ENCODE measurements around the gene KRT12. TPM values are rescaled to one million over a fixed set of nuclear protein-coding genes. Genes with fewer than 3 reads are reported as not detected.

KRT12 gene
- total RNA-seq, 8 experiments from 2014 or later: 0.21 to 2.7 (median 1.1) TPM; not detected in 2

DNA sequence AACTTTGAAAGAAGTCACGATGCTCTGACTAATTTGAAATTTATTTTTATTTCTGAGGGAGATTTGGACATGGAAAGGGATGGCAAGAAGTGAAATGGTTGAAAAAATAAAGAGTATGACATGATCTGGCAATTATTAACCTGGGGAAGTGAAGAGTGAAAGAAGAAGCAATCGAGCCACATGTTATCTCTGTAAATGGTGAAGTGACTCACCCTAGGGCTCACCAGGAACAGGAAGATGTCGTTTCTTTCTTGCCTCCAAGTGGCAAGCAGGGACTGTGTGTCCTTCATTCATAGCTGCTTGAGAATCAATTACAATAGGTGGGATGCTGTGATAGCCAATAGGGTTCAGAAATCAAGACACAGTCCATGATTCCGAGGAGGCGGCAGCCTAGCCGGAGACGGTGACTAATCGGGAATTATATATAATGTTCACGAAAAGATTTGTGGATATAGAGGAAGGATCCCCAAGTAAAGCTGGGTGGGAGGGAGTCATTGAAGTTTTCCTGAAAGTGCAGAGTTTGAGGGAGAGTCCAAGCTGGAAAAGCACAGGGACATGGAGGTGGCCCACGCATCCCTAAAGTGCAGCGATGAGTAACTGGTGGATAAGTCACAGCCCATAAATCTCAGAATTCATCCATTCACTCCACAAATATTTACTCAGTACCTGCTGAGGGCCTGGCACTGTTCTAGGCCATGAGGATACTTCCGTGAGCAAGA is 36.3 kb upstream of the KRT12 start:
- in situ Hi-C loops (cut with MboI; ENCODE audit: low pct_unique_long_range_greater_than_20kb in 2 of 9, low sequenced_read_pairs in 9 of 9, unreplicated experiment in 9 of 9): loop anchor here (10.0 to 25.0 kb wide), 6 partner anchors 409 to 759 kb away; partner anchors contain the start of genes KRT35 (in 2 of the 9), KRT36 (in 2 of the 9), KRT9 (in 1 of the 9) and KRTAP16-1 (in 1 of the 9)
- peak in 5 of 8 experiments; percentile 40 to 63 (median 58) for ATAC-seq (replicated peaks in 6 of 8)
- 0 to 83% (median 57%) methylated on average over 2 to 11 of the region's 12 CpGs for WGBS, 10 experiments

DNA sequence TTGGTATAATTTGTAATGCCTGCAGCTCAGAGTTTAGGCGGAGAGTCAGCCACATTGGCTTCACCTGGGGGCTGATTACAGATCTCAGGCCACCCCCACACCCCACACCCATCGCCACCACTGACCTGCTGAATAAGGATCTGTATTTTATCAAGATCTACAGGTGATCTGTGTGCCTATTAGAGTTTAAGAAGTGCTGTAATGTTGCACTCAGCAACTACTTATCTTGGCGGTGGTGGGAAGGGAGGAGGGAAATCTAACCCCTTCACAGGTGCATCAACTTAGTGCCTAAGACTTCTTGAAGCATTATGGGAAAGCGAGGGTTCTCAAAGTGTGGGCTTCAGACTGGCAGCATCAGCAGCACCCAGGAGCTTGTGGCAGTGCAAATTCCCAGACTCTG is 35.5 kb upstream of the KRT12 start:
- Histone ChIP-seq H3K4me3 (no peak overlapping the region), H3K27ac (no peak overlapping the region), H3K4me1 (replicated peaks in 1 of 2) (peaks cover 0 to 2% of the 10 kb centered on the region in 2 donors)
- WGBS, 10 experiments: 40 to 100% (median 89%) methylated on average over 1 to 3 of the region's 4 CpGs; no CpG with 5 or more reads in 4 of the 10 experiments
- no peak for ATAC-seq (replicated peaks in 6 of 8)
- in situ Hi-C loops (cut with MboI; ENCODE audit: low pct_unique_long_range_greater_than_20kb in 2 of 9, low sequenced_read_pairs in 9 of 9, unreplicated experiment in 9 of 9): loop anchor here (10.0 to 25.0 kb wide), 6 partner anchors 410 to 760 kb away; partner anchors contain the start of genes KRT35 (in 2 of the 9), KRT36 (in 2 of the 9), KRT9 (in 1 of the 9) and KRTAP16-1 (in 1 of the 9)

More for the DNA sequence above, 36.3 kb upstream of the KRT12 start:
- Histone ChIP-seq H3K4me1 (replicated peaks in 1 of 2) (peaks cover 0 to 6% of the 10 kb centered on the region in 2 donors), H3K4me3 (no peak overlapping the region), H3K27ac (no peak overlapping the region)

DNA sequence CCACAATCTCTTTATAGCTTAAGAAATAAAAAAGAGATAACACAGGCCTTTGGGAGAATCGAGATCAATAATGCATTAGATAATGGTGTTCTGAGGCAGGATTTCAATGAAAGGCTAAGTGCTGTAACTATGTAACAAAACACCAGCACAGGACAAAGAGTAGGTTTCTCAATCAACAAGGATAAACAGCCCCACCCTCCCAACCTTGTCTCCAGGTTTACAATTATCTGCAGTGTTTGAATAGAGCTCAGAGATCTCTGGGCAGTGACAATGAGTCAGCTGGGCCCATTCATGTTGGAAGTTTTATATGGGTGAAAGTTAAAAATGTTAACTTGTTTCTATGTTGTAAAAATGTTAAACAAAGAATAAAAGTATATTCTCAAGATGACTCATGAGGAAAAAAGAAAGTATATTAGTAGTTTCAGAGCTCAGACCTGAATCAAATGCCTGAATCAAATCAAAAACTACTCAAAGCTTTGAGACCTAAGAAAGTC is 35.0 kb upstream of the KRT12 start:
- peak in 4 of 8 experiments; percentile 28 to 98 (median 82) for ATAC-seq (replicated peaks in 6 of 8)
- no peak overlapping the region for H3K27ac ChIP-seq
- WGBS, 10 experiments: 86 to 100% (median 100%) methylated on average over 1 of the region's 1 CpG; no CpG with 5 or more reads in 4 of the 10 experiments

DNA sequence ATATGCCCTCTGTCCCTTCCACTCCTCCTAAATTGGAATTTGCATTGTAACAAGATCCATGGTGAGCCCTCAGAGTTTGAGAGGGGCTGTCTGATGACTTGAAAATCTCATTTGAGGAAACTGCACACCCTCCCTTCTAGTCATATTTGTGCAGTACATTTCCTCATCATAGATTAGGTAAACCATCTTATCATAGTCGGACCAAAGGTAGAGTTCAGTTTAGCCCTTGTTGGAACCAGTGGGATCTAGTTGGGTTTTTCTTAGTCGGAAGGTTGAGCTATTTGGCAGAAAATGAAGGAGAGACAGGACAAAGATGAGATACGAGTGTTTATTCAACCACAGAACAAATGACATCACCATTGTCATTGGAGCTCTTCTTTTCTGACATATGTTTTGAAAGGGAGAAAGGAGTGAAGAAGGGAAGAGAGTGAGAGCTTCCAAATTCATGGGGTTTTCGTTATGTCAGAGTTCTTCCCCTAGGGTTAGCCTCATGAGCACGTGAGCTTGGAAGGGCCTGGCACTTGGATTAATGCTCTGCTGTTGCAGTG is 33.9 kb upstream of the KRT12 start:
- WGBS, 10 experiments: 15 to 86% (median 53%) methylated on average over 1 to 5 of the region's 5 CpGs; no CpG with 5 or more reads in 1 of the 10 experiments
- in situ Hi-C loops (cut with MboI; ENCODE audit: low pct_unique_long_range_greater_than_20kb in 2 of 9, low sequenced_read_pairs in 9 of 9, unreplicated experiment in 9 of 9): loop anchor here (10.0 to 25.0 kb wide), 6 partner anchors 411 to 761 kb away; partner anchors contain the start of genes KRT35 (in 2 of the 9), KRT36 (in 2 of the 9), KRT9 (in 1 of the 9) and KRTAP16-1 (in 1 of the 9)
- Histone ChIP-seq H3K27ac (no peak overlapping the region), H3K4me1 (replicated peaks in 1 of 2) (peaks cover 0 to 12% of the 10 kb centered on the region in 2 donors), H3K4me3 (no peak overlapping the region)
- ATAC-seq (replicated peaks in 6 of 8): no peak

More for the DNA sequence above, 35.0 kb upstream of the KRT12 start:
- in situ Hi-C loops (cut with MboI; ENCODE audit: low pct_unique_long_range_greater_than_20kb in 2 of 9, low sequenced_read_pairs in 9 of 9, unreplicated experiment in 9 of 9): loop anchor here (10.0 to 25.0 kb wide), 6 partner anchors 410 to 760 kb away; partner anchors contain the start of genes KRT35 (in 2 of the 9), KRT36 (in 2 of the 9), KRT9 (in 1 of the 9) and KRTAP16-1 (in 1 of the 9)
- no peak overlapping the region for H3K4me3 ChIP-seq
- H3K4me1 ChIP-seq (replicated peaks in 1 of 2): peaks cover 0 to 5% of the 10 kb centered on the region in 2 donors

DNA sequence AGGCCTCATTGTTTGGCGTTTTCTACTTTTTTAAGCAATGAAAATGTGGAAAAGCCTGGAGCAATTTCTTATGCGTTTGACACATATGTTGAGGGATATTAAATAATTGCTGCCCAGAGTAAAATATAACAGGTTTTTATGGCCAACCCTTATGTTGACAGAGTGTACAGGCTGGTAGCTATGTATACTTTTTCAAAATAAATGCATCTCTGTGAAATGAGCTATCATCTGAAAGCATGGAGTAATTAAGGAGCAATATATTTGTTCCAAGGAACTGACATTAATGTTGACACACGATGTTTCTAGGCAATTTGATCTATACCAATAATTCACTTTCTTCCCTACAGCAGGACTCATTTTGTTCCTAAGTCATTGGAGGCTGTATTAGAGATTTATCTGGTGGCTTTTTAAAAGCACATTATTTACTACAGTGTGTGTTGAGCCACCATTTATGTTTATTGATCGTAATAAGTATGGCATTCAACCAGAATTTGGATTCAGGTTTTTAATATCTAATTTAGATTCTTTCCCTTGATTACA is 30.0 kb upstream of the KRT12 start:
- peaks cover 0 to 12% of the 10 kb centered on the region in 2 donors for H3K4me1 ChIP-seq (replicated peaks in 1 of 2)
- peak in 5 of 8 experiments; percentile 82 to 92 (median 90) for ATAC-seq (replicated peaks in 6 of 8)
- WGBS, 10 experiments: 63 to 86% (median 73%) methylated on average over 1 to 4 of the region's 4 CpGs

DNA sequence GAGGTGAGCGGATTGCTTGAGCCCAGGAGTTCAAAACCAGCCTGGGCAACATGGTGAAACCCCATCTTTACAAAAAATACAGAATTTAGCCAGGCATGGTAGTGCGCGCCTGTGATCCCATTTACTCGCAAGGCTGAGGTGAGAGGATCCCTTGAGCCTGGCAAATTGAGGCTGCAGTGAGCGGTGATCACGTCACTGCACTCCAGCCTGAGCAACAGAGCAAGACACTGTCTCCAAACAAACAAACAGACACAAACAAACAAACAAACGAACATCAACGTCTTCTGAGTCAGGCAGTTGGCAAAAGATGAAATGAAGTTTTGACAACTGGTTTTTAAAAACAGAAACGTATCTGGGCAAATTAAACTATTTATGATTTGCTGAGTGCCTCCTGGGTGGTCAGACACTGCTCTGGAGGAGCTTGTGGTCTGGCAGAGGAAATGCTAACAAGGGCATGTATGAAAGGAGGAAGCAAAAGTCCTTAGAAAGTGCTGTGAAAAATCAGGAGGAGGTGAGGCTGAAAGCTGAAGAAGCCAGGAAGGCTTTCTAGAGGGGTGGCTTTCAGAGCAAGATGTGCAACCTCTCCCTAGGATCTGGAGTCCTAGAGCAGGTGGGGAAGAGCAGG is 28.2 kb upstream of the KRT12 start:
- in situ Hi-C loops (cut with MboI; ENCODE audit: low pct_unique_long_range_greater_than_20kb in 2 of 9, low sequenced_read_pairs in 9 of 9, unreplicated experiment in 9 of 9): no loop called here

More for the DNA sequence above, 30.0 kb upstream of the KRT12 start:
- in situ Hi-C loops (cut with MboI; ENCODE audit: low pct_unique_long_range_greater_than_20kb in 2 of 9, low sequenced_read_pairs in 9 of 9, unreplicated experiment in 9 of 9): no loop called here
- Histone ChIP-seq H3K27ac (no peak overlapping the region), H3K4me3 (no peak overlapping the region)

GRCh38 chr17:40888196-40888720 is 21.2 kb upstream of the KRT12 start:
- in situ Hi-C loops (cut with MboI; ENCODE audit: low pct_unique_long_range_greater_than_20kb in 2 of 9, low sequenced_read_pairs in 9 of 9, unreplicated experiment in 9 of 9): no loop called here
- H3K4me1 ChIP-seq (replicated peaks in 1 of 2): peaks cover 0 to 8% of the 10 kb centered on the region in 2 donors

More for the DNA sequence above, 28.2 kb upstream of the KRT12 start:
- WGBS, 10 experiments: 0 to 83% (median 53%) methylated on average over 1 to 6 of the region's 9 CpGs; no CpG with 5 or more reads in 3 of the 10 experiments
- no peak overlapping the region for H3K27ac ChIP-seq
- no peak overlapping the region for H3K4me3 ChIP-seq
- ATAC-seq (replicated peaks in 6 of 8): no peak
- H3K4me1 ChIP-seq (replicated peaks in 1 of 2): peaks cover 0 to 12% of the 10 kb centered on the region in 2 donors

DNA sequence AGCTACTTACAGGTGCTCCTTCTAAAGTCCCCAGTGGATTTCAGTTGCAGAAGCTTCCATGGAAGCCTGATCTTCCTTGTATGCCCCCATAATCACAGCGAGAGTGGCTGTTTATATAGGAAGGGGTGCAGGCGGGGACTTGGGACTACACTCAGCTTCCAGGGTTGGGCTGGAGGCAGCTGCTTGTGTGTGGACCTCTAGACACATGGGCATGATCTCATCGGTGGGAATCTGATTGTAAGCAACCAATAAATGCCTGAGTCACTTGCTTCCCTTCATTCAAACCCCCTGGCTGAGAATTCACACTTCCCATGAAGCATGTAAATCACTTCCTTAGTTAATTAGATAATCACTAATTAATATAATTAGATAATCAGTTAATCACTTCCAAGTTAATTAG is 19.1 kb upstream of the KRT12 start:
- ATAC-seq (replicated peaks in 6 of 8): peak in 5 of 8 experiments; percentile 64 to 93 (median 70)
- H3K4me3 ChIP-seq: no peak overlapping the region
- no peak overlapping the region for H3K27ac ChIP-seq
- H3K4me1 ChIP-seq (replicated peaks in 1 of 2): peaks cover 0 to 8% of the 10 kb centered on the region in 2 donors
- 40 to 88% (median 80%) methylated on average over 1 to 2 of the region's 3 CpGs; no CpG with 5 or more reads in 7 of the 10 experiments for WGBS, 10 experiments
- in situ Hi-C loops (cut with MboI; ENCODE audit: low pct_unique_long_range_greater_than_20kb in 2 of 9, low sequenced_read_pairs in 9 of 9, unreplicated experiment in 9 of 9): no loop called here

More at GRCh38 chr17:40888196-40888720, 21.2 kb upstream of the KRT12 start:
- H3K27ac ChIP-seq: no peak overlapping the region
- 31 to 100% (median 54%) methylated on average over 1 to 2 of the region's 2 CpGs for WGBS, 10 experiments
- H3K4me3 ChIP-seq: no peak overlapping the region
- no peak for ATAC-seq (replicated peaks in 6 of 8)

DNA sequence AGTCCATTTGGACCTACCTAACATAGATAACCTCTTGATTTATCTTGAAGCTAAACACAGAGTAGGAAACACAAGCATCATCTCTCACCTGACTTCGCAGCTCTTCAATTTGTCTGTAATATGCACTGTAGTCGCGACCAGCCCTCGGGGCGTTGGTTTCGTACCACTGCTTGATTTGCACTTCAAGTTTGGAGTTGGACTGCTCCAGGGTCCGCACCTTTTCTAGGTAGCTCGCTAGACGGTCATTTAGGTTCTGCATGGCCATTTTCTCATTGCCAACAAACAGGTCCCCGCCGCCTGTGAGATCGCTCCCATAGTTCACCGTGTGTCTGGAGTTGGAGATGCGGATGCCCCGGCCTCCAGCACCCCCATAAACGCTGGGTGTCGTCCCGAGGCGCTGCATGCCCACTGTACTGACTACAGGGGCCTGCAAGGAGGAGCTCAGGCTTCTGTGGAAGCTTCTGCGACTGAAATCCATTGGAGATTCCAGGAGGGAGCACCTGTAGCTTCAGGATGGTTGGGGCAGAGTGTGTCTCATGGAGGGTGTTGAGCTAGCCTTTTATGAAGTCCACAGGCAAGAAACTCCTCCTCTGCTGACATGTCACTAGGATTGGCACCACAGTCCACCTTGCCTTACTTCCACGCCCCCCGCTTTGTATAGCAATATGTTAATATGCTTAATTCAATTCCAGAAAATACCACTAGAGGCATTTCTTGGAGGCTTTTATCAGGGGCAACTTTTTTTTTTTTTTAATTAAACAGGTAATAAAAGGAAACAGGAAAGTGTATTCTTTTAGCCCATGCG is 17.9 kb upstream of the KRT12 start, which contains the start of gene KRT20:
TSS of gene KRT20 (minus strand) at position 535 of the 805 bp plus-strand sequence. CDS start at position 478, 57 bp downstream.
- no peak for ATAC-seq (replicated peaks in 6 of 8)
- H3K4me3 ChIP-seq: no peak within 1 kb of the TSS
- in situ Hi-C loops (cut with MboI; ENCODE audit: low pct_unique_long_range_greater_than_20kb in 2 of 9, low sequenced_read_pairs in 9 of 9, unreplicated experiment in 9 of 9): no loop called here
- 51 to 100% (median 95%) methylated on average over 1 to 20 of the region's 23 CpGs; no CpG with 5 or more reads in 1 of the 10 experiments for WGBS, 10 experiments
- H3K4me1 ChIP-seq (replicated peaks in 1 of 2): peaks cover 0 to 8% of the 10 kb centered on the region in 2 donors
- no peak within 1 kb of the TSS for H3K27ac ChIP-seq

- 0 to 96% (median 89%) methylated on average over 1 to 7 of the region's 7 CpGs for WGBS, 10 experiments
Measured at GRCh38 chr17:40883626-40884334, 16.8 kb upstream of the KRT12 start.

DNA sequence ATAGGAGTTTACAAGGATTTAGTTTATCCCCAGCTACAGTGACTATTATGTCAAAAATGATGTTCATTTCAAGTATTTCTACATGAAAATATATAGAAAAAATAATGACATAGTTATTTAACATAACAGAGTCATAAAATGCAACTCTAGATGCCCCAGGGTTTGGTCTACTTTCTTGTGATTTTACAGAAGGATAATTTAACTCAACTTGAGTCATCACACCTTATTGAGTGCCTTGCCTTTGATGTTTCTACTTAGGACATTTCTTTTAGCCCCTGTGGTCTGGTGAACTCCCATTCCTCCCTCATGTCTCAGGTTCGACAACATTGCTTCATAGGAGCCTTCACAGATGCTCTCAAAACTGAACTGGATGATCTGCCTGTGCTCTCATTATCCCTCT is 16.0 kb upstream of the KRT12 start:
- WGBS, 10 experiments: 0 to 100% (median 78%) methylated on average over 1 of the region's 1 CpG; no CpG with 5 or more reads in 5 of the 10 experiments
- no peak overlapping the region for H3K4me3 ChIP-seq
- H3K4me1 ChIP-seq (replicated peaks in 1 of 2): no peaks in the 10 kb centered on the region
- no peak for ATAC-seq (replicated peaks in 6 of 8)
- H3K27ac ChIP-seq: no peak overlapping the region
- in situ Hi-C loops (cut with MboI; ENCODE audit: low pct_unique_long_range_greater_than_20kb in 2 of 9, low sequenced_read_pairs in 9 of 9, unreplicated experiment in 9 of 9): no loop called here

More at GRCh38 chr17:40883626-40884334, 16.8 kb upstream of the KRT12 start:
- Histone ChIP-seq H3K4me1 (replicated peaks in 1 of 2) (no peaks in the 10 kb centered on the region), H3K27ac (no peak overlapping the region), H3K4me3 (no peak overlapping the region)
- in situ Hi-C loops (cut with MboI; ENCODE audit: low pct_unique_long_range_greater_than_20kb in 2 of 9, low sequenced_read_pairs in 9 of 9, unreplicated experiment in 9 of 9): no loop called here
- ATAC-seq (replicated peaks in 6 of 8): no peak
